Caco-2 (cell line): ENCODE data around the gene SREK1. TPM values are rescaled to one million over a fixed set of nuclear protein-coding genes. Genes with fewer than 3 reads are reported as not detected.
A peak's percentile ranks its signal among the peaks of the same experiment; 100 is the strongest.

Source experiments
- BruUV-seq: library from RNA; stranded (reverse); fragments of 400-500 nt; replicated peaks from 2 replicates; lab custom pipeline; 2021; lab: Mats Ljungman, UMichigan
- CTCF ChIA-PET: fragments of 300-600 bp; sonication (Branson Sonifier 250); formaldehyde crosslinking; loops from one replicate; lab custom pipeline; 2022; ENCODE audit warnings: antibody characterized with exemption; lab: Charles Lee
- POLR2A ChIA-PET: fragments of 300-600 bp; sonication (Branson Sonifier 250); formaldehyde crosslinking; loops from one replicate; lab custom pipeline; 2022; ENCODE audit warnings: antibody characterized with exemption; lab: Charles Lee
- DNase-seq, 2 experiments: peaks; one replicate each; pipeline versions ENCODE4 v3.0.0 to v3.0.0-alpha.2; 2020 to 2022
- H3K27me3 ChIP-seq: replicated peaks from 2 replicates; pipeline ENCODE4 v1.6.0; 2011; ENCODE audit warnings: low read length; ENCODE audit not compliant: control insufficient read depth, insufficient read depth
- H3K36me3 ChIP-seq: 2 replicates; pipeline ENCODE4 v1.5.1; 2011; ENCODE audit warnings: low read length; ENCODE audit not compliant: control insufficient read depth, insufficient read depth
- H3K4me1 ChIP-seq: fragments of 250-450 bp; sonication (Bioruptor Pico); 2 replicates; pipeline ENCODE4 v1.5.1; 2020; ENCODE audit warnings: mild to moderate bottlenecking
- H3K4me3 ChIP-seq: 2 replicates; pipeline ENCODE4 v1.5.1; 2011; ENCODE audit warnings: low read depth, mild to moderate bottlenecking, control low read depth, low read length
- H3K9me3 ChIP-seq: fragments of 250-450 bp; sonication (Bioruptor Pico); 2 replicates; pipeline ENCODE4 v1.5.1; 2020; ENCODE audit warnings: mild to moderate bottlenecking, moderate library complexity
- H3K27ac Mint-ChIP-seq: one replicate; pipeline ENCODE4 v1.8.0; 2022; ENCODE audit warnings: mixed read lengths; ENCODE audit not compliant: unreplicated experiment
- H3K27me3 Mint-ChIP-seq: one replicate; pipeline ENCODE4 v1.8.0; 2022; ENCODE audit warnings: mixed read lengths; ENCODE audit not compliant: insufficient read depth, unreplicated experiment
- H3K36me3 Mint-ChIP-seq: one replicate; pipeline ENCODE4 v1.8.0; 2022; ENCODE audit warnings: mild to moderate bottlenecking, mixed read lengths; ENCODE audit not compliant: insufficient read depth, unreplicated experiment
- H3K4me1 Mint-ChIP-seq: one replicate; pipeline ENCODE4 v1.8.0; 2022; ENCODE audit warnings: low read depth, mixed read lengths; ENCODE audit not compliant: unreplicated experiment
- H3K4me3 Mint-ChIP-seq: one replicate; pipeline ENCODE4 v1.8.0; 2022; ENCODE audit warnings: mild to moderate bottlenecking, moderate library complexity, mixed read lengths; ENCODE audit not compliant: unreplicated experiment
- H3K9me3 Mint-ChIP-seq: one replicate; pipeline ENCODE4 v1.8.0; 2022; ENCODE audit warnings: mixed read lengths; ENCODE audit not compliant: unreplicated experiment
- intact Hi-C: fragments of 100-400 bp; cut with micrococcal nuclease; formaldehyde crosslinking; loops from one replicate; pipeline ENCODE4 v1.10.0; 2022; ENCODE audit not compliant: unreplicated experiment
- total RNA-seq: library from RNA; stranded (reverse); gene quantifications from 2 replicates; pipeline ENCODE4 v1.2.3, GENCODE V29; 2022
- TF ChIP-seq, protein P1 (sequence below), 2 experiments: fragments of 200-600 bp in 1 of 2; IDR thresholded peaks; 1 replicate in 1 of 2; 2 replicates in 1 of 2; pipeline versions ENCODE4 v1.5.1 to v1.8.0; 2011 to 2022; ENCODE audit warnings: antibody characterized with exemption in 1 of 2, control low read depth in 1 of 2, inconsistent platforms in 1 of 2, low read depth in 1 of 2, low read length in 1 of 2, mild to moderate bottlenecking in 1 of 2, moderate library complexity in 1 of 2; ENCODE audit not compliant: insufficient read depth in 1 of 2, severe bottlenecking in 1 of 2, unreplicated experiment in 1 of 2

SREK1 gene
- total RNA-seq, 1 experiment from 2014 or later: 81.4 TPM

DNA sequence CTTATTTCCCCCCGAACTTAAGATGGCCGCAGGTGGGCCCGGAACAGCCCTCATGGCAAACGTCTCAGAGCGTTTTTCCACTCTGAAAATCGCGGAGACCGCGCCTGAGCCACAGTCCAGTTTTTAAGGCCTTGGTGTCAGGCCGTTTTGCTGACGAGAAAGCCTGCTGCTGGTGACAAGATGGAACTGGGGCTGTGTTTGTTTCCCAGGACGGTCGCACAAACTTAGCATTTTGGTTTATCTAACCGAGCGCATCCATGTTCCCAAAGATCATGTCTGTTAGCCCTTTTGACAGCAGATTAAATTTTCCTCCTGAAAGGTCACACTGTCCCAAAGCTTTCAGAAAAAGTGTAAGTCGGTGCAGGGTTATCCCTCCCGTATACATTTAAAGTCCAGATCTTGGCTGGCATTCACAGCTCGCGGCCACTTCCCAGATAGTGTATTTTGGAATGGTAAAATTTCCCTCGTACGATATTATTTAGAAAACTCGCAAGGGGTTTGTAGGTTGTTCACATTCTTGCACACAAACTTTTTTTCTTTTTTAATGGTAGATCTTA is 812 bp downstream of the SREK1 start:
- Mint-ChIP-seq H3K9me3 (no peaks in the 10 kb centered on the region), H3K4me3 (peak overlapping the region; percentile 87), H3K27me3 (peaks cover 6% of the 10 kb centered on the region), H3K4me1 (no peaks in the 10 kb centered on the region), H3K36me3 (peaks cover 16% of the 10 kb centered on the region), H3K27ac (peak overlapping the region; percentile 99)
- Histone ChIP-seq H3K4me1 (peaks cover 9% of the 10 kb centered on the region; the same call in 1 of the 2 replicates), H3K36me3 (no peaks in the 10 kb centered on the region), H3K4me3 (peak overlapping the region; percentile 67), H3K27me3 (no peaks in the 10 kb centered on the region), H3K9me3 (no peaks in the 10 kb centered on the region)
- intact Hi-C loops: loop anchor here (2.0 to 10.0 kb wide), 2 partner anchors 218 to 420 kb away; partner anchors contain the start of genes ERBIN, NLN and SGTB
- no TSS peak for BruUV-seq
- CTCF ChIA-PET: no interaction called here
- POLR2A ChIA-PET: interaction anchor here (0.5 to 1.1 kb wide), 6 partner anchors 8 to 979 kb away, joined by 3 to 7 read pairs (median 4); no protein-coding TSS in a partner anchor
- TF ChIP-seq, protein P1, sequence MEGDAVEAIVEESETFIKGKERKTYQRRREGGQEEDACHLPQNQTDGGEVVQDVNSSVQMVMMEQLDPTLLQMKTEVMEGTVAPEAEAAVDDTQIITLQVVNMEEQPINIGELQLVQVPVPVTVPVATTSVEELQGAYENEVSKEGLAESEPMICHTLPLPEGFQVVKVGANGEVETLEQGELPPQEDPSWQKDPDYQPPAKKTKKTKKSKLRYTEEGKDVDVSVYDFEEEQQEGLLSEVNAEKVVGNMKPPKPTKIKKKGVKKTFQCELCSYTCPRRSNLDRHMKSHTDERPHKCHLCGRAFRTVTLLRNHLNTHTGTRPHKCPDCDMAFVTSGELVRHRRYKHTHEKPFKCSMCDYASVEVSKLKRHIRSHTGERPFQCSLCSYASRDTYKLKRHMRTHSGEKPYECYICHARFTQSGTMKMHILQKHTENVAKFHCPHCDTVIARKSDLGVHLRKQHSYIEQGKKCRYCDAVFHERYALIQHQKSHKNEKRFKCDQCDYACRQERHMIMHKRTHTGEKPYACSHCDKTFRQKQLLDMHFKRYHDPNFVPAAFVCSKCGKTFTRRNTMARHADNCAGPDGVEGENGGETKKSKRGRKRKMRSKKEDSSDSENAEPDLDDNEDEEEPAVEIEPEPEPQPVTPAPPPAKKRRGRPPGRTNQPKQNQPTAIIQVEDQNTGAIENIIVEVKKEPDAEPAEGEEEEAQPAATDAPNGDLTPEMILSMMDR (IDR thresholded peaks at IDR 0.05; ENCODE audit: insufficient read depth in 1 of 2, low read depth in 1 of 2, low read length in 1 of 2, severe bottlenecking in 1 of 2, unreplicated experiment in 1 of 2): no peak
- no peak for DNase-seq

DNA sequence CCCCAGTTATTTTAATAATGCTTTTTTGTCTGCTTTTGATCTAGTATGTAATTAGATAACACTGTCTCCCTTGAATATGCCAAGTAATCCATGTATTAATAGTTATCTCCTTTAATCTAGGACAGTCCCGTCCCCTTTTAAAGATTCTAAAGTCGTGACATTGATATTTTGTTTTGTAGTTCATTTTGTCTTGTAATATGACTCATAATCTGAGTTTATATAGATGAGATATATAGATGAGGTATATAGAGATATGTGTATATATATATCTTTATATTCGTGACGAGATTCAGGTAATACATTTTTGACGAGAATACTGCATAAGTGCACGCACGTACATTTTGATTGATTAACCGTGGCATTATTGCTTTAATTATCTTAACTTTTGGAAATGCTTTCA is 1.6 kb downstream of the SREK1 start:
- H3K36me3 Mint-ChIP-seq: peaks cover 23% of the 10 kb centered on the region
- intact Hi-C loops: loop anchor here (2.0 to 10.0 kb wide), 2 partner anchors 219 to 421 kb away; partner anchors contain the start of genes ERBIN, NLN and SGTB
- TF ChIP-seq, protein P1 (IDR thresholded peaks at IDR 0.05; ENCODE audit: insufficient read depth in 1 of 2, low read depth in 1 of 2, low read length in 1 of 2, severe bottlenecking in 1 of 2, unreplicated experiment in 1 of 2): no peak
- Histone ChIP-seq H3K4me1 (peaks cover 9% of the 10 kb centered on the region; the same call in 1 of the 2 replicates), H3K36me3 (no peaks in the 10 kb centered on the region), H3K9me3 (no peaks in the 10 kb centered on the region), H3K4me3 (peak overlapping the region; percentile 67), H3K27me3 (no peaks in the 10 kb centered on the region)
- peak overlapping the region; percentile 87 for H3K4me3 Mint-ChIP-seq
- peaks cover 3% of the 10 kb centered on the region for H3K27me3 Mint-ChIP-seq
- H3K4me1 Mint-ChIP-seq: no peaks in the 10 kb centered on the region
- BruUV-seq: no TSS peak
- no peak for DNase-seq
- H3K9me3 Mint-ChIP-seq: no peaks in the 10 kb centered on the region
- H3K27ac Mint-ChIP-seq: peak overlapping the region; percentile 99
- ChIA-PET POLR2A (no interaction called here), CTCF (no interaction called here)

DNA sequence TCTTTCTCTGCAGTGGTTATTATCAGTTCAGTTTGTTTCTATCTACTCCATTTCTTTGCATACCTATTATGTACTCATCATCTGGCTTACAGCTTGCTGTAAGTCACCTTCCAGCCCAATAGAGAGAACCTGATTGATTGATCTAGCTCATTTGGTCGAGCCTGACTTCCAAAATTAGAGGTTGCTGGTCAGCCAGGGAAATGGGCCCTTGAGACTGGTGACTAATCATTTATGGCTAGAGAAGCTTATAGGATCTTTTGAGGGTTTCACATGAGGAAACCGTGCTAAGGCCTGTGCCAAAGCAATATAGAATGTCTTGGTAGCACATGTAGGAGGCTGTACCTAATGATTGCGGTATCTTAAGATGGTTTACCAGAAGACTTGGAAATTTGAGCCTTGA is 5.8 kb downstream of the SREK1 start:
- no peaks in the 10 kb centered on the region for H3K9me3 Mint-ChIP-seq
- no peak overlapping the region for H3K27ac Mint-ChIP-seq

More for the DNA sequence above, 5.8 kb downstream of the SREK1 start:
- TF ChIP-seq, protein P1 (IDR thresholded peaks at IDR 0.05; ENCODE audit: insufficient read depth in 1 of 2, low read depth in 1 of 2, low read length in 1 of 2, severe bottlenecking in 1 of 2, unreplicated experiment in 1 of 2): no peak
- Histone ChIP-seq H3K4me3 (no peak overlapping the region), H3K27me3 (no peaks in the 10 kb centered on the region), H3K9me3 (no peaks in the 10 kb centered on the region), H3K4me1 (peaks cover 9% of the 10 kb centered on the region; the same call in 1 of the 2 replicates), H3K36me3 (no peaks in the 10 kb centered on the region)
- ChIA-PET POLR2A (no interaction called here), CTCF (no interaction called here)
- Mint-ChIP-seq H3K4me1 (no peaks in the 10 kb centered on the region), H3K4me3 (no peak overlapping the region), H3K36me3 (peaks cover 17% of the 10 kb centered on the region), H3K27me3 (no peaks in the 10 kb centered on the region)
- no TSS peak for BruUV-seq
- no peak for DNase-seq
- intact Hi-C loops: loop anchor here (10.0 kb wide), 1 partner anchor 425 kb away; the partner anchor contains the start of genes NLN and SGTB
